Cardiac fibroblast (primary cell): ENCODE data around the gene NOX4.
"Not testable (repeated sequence)": the region's sequence is repeated elsewhere in the genome, so short reads cannot be mapped to it uniquely, and the experiment has no call there.

Experiments used
- DNase-seq, 2 donors: peaks; one replicate each; pipeline versions ENCODE4 v3.0.0 to v3.0.0-alpha.2; 2010; ENCODE audit warnings: low read depth in 2 of 2
- H3K4me3 ChIP-seq, 2 donors: replicated peaks in 1 of 2; 1 replicate in 1 of 2; 2 replicates in 1 of 2; pipeline ENCODE4 v1.5.1; 2011; ENCODE audit warnings: low read depth in 2 of 2, low read length in 2 of 2, mild to moderate bottlenecking in 2 of 2, moderate library complexity in 1 of 2
- CTCF ChIP-seq: IDR thresholded peaks from one replicate; pipeline ENCODE4 v1.5.1; 2011; ENCODE audit warnings: low read depth, mild to moderate bottlenecking, low read length, inconsistent platforms

The NOX4 gene

GRCh38 chr11:89321401-89321800 is 169.8 kb downstream of the NOX4 start:
- no peak for TF ChIP-seq CTCF
- H3K4me3 ChIP-seq = no peak overlapping the region
- DNase-seq = peak in 1 of 2 donors; percentile 59

- not testable (repeated sequence) for H3K4me3 ChIP-seq, DNase-seq
Observed at GRCh38 chr11:89310607-89311006, 180.6 kb downstream of the NOX4 start.

GRCh38 chr11:89309321-89309985 is 181.7 kb downstream of the NOX4 start:
- not testable (repeated sequence) for DNase-seq

GRCh38 chr11:89308272-89308671 is 182.9 kb downstream of the NOX4 start:
- H3K4me3 ChIP-seq, DNase-seq: not testable (repeated sequence)

More at GRCh38 chr11:89309321-89309985, 181.7 kb downstream of the NOX4 start:
- H3K4me3 ChIP-seq = not testable (repeated sequence)

GRCh38 chr11:89303029-89303428 is 188.1 kb downstream of the NOX4 start:
- H3K4me3 ChIP-seq = not testable (repeated sequence)
- DNase-seq = peak in 1 of 2 donors; percentile 7

- H3K4me3 ChIP-seq, DNase-seq: not testable (repeated sequence)
Observed at GRCh38 chr11:89295023-89295422, 196.2 kb downstream of the NOX4 start.

- peak overlapping the region in 1 of 2 donors; percentile 14 for H3K4me3 ChIP-seq
- no peak for TF ChIP-seq CTCF
- DNase-seq = peak; percentile 19 to 29
Observed at GRCh38 chr11:89293965-89294679, 197.1 kb downstream of the NOX4 start.

- DNase-seq, H3K4me3 ChIP-seq: not testable (repeated sequence)
Observed at GRCh38 chr11:89288004-89288403, 203.2 kb downstream of the NOX4 start.

- DNase-seq, H3K4me3 ChIP-seq: not testable (repeated sequence)
Observed at GRCh38 chr11:89286601-89287000, 204.6 kb downstream of the NOX4 start.

GRCh38 chr11:89281032-89281677 is 210.0 kb downstream of the NOX4 start:
- H3K4me3 ChIP-seq, DNase-seq: not testable (repeated sequence)

- no peak overlapping the region for H3K4me3 ChIP-seq
- no peak for DNase-seq
- TF ChIP-seq CTCF = no peak
Observed at GRCh38 chr11:89279176-89279575, 212.0 kb downstream of the NOX4 start.
